Medulla oblongata (tissue), 1 donor: ENCODE results near the gene HSD11B1L.
A peak's percentile ranks its signal among the peaks of the same experiment; 100 is the strongest.
"Not testable (repeated sequence)": the region's sequence is repeated elsewhere in the genome, so short reads cannot be mapped to it uniquely, and the experiment has no call there.

Experiments used
- DNase-seq: peaks from one replicate; pipeline ENCODE4 v3.0.0-alpha.2; 2015; ENCODE audit errors: extremely low spot score

Gene HSD11B1L

DNA sequence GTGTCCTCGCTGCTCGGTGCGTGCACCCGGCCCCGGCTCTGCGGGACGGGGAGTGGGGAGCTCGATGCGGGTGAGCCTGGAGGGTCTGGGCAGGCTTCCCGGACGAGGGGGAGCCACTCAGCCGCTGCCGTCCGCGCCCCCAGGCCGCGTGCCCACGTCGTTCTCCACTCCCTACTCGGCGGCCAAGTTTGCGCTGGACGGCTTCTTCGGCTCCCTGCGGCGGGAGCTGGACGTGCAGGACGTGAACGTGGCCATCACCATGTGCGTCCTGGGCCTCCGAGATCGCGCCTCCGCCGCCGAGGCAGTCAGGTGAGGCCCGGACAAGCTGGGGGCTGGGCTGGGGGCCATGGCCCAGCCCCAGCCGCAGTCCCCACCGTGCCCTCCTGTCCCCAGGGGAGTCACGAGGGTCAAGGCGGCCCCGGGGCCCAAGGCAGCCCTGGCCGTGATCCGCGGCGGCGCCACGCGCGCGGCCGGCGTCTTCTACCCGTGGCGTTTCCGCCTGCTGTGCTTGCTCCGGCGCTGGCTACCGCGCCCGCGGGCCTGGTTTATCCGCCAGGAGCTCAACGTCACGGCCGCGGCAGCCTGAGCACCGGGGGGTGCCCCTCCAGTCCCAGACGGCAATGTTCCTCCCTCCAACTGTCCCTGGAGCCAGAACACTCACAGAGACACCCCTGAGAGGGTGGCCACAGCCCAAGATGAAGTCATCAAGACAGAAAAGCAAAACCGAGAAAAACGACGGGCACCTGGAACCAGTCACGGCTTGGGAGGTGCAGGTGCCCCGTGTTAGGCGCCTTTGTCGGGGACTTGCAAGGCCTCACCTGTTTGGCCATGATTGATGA lies 6.8 kb downstream of the HSD11B1L start:
- DNase-seq = no peak

DNA sequence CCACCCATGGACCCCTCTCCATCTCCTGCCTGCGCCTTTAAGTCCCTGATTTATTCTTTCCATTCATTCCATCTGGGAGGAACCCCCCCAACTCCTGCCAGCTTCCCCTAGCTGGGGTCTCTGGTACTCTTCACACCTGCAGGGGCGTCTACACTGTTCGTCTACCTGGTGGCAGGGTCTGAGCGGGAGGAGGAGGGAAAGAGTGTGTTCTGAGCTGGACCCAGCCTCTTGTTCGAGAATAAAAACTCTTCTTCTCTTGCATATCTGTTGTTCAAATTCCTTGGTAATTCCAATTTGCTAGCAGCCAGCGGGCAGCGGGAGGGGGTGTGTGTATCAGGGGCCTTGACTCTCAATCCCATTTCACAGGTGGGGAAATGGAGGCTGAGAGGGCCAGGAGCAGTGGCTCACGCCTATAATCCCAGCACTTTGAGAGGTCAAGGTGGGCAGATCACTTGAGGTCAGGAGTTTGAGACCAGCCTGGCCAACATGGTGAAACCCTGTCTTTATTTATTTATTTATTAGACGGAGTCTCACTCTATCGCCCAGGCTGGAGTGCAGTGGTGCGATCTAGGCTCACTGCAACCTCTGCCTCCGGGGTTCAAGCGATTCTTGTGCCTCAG lies 7.5 kb downstream of the HSD11B1L start:
- not testable (repeated sequence) for DNase-seq

DNA sequence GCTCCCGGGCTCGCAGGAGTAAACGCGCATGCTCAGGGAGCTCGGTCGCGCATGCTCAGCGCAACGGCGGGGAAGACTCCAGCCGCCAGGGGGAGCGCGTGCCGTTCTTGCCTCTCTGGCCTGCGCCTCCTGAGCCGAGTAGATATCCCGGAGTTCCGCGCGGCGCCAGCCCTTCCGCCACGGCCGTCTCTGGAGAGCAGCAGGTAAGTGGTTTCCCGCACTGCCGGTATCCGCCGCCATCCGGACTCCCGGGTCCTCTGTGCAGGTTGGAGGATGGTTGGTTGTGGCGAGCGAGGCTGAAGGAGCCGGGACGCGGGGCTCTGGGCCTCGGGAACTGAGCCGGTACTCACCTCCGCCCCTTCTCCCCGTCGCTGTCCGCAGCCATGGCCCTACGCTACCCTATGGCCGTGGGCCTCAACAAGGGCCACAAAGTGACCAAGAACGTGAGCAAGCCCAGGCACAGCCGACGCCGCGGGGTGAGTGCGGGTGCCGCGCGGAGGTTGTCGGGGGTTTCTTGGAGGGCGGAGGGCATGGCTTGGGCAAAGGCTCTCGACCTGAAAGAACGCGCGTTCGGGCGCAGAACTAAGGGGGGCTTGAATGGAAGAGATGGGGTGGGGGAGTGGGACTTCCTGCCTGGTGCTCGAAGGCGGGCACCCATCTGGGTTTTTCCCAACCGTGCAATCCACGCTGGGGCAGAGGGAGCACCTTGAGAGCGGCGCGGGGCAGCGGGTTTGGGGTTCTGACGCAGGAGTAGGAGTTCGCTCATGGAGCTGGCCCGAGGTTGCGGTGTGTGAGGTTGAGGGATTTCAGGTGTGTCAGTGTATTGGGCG lies 9.5 kb downstream of the HSD11B1L start, which contains the start of gene RPL36:
TSS of gene RPL36 (plus strand) at position 171 of the 830 bp plus-strand sequence. CDS start at position 384, 213 bp downstream.
- peak; percentile 97 for DNase-seq

DNA sequence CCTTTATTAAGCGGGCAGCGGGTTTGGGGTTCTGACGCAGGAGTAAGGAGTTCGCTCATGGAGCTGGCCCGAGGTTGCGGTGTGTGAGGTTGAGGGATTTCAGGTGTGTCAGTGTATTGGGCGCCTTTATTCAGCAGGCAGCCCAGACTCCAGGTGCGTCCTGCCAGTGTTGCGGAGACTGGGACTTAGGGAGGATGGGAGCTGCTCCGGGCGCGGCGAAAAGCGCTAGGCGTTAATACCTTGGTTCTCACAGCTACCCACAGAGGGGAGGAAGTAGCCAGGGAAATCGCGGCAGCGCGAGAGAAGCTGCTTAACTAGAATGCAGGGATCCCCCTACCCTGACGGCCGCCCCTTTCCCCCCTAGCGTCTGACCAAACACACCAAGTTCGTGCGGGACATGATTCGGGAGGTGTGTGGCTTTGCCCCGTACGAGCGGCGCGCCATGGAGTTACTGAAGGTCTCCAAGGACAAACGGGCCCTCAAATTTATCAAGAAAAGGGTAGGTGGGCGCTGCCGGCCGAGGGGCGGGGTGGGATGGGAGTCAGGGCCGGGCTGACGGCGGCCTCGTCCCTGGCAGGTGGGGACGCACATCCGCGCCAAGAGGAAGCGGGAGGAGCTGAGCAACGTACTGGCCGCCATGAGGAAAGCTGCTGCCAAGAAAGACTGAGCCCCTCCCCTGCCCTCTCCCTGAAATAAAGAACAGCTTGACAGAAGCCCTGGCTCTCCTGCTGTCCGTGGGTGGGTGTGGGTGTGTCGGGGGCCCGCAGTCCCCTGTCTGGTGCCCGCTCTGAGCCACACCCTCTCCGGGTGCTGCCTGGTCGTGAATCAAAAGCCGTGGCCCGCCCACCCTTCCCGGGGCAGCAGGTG lies 10.4 kb downstream of the HSD11B1L start:
- DNase-seq = no peak

DNA sequence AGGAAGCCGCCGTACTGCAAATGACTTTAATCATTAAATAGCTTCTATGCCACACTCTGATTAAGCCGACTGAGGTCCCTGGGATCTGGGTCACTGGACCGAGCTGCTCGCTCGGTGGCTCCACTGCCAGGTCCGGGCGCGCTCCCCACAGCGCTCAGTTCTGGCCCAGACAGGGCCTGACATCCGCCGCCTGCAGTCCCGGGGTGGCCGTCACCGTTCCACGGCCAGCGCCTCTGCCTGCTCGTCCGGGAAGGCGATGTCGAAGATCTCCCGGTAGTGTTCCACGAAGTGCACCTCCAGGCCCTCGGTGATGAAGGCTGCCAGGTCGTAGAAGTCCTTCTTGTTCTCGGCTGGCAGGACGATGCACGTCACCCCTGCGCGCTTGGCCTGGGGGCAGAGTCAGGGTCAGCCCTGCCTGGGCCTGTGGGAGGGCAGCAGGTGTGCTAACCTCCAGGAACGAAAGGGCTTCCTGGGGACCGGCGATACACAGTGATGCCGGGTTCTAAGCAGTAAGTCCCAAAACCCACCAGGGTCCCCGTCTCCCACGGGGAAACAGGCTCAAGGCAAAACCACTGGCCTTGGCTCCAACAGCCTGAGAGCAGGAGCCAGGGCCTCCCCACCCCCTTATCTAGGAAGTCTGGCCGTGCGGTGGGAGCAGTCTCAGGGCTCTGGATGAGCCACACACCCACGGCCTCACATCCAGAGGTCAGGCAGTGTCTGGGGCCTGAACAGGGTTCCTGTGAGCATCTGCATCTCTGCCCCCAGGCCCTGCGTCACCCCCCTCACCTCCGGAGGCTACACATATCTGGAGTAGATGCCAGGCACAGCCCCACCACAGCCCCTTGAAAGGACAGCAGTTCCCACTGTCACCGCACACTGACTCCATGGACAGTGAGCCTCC lies 11.2 kb downstream of the HSD11B1L start:
- no peak for DNase-seq

DNA sequence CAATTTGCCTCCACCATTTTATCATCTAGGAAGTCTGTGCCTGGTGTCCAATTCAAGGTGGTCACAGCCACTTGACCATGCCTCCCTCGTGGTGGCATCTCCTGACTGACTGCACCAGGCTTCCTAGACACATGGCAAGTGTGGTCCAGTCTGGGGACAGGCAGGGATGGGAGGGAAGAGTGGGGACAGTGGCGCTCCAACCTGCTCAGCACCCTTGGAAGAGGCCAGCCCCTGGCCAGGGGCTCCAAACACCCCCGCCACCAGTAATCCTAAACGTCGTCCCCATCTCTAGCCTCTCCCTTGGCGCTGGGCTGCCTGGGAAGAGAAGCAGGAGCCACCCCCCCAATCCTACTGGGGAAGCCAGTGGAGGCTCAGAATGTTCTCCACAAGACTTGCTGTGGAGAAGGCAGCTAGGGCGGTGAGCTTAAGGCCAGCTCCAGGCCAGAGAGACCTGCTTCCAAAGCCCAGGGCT lies 11.9 kb downstream of the HSD11B1L start:
- no peak for DNase-seq

DNA sequence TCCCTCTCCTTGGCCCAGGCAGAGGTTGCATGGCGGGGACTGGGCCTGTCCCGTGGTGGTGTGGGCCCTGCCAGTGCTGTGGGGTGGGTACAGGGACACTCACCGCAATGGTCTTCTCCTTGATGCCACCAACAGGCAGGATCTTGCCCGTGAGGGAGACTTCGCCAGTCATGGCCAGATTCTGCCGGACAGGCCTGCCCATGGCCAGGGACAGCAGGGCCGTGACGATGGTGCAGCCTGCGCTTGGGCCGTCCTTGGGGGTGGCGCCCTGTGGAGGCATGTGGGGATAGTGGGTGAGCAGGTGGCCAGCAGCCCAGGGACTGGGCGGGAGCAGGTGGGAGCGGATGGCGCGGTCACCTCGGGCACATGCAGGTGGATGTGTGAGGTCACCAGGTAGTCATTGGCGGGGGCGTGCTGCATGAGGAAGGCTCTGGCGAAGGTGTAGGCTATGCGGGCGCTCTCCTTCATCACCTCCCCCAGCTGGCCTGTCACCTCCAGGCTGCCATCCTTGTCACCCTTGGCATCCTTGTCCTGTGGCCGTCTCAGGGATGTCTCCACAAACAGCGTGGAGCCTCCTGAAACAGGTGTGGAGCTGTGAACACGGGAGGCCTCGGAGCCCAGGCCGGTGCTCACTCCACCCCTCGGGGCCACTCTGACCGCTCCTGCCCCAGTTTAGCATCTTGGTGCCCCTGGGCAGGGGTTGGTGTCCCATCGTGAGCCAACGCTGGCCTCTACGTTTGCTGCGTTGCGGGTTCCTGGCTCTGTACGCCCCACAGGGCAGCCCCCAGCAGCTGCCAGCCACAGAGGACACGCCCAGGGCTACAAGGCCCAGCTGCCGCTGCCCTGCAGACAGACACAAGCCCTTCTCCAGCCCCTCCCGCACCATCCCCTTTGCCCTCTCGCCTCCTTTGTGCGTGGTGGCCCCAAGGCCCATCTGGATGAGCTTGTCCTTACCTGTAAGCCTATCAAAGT lies 12.7 kb downstream of the HSD11B1L start:
- DNase-seq = no peak

DNA sequence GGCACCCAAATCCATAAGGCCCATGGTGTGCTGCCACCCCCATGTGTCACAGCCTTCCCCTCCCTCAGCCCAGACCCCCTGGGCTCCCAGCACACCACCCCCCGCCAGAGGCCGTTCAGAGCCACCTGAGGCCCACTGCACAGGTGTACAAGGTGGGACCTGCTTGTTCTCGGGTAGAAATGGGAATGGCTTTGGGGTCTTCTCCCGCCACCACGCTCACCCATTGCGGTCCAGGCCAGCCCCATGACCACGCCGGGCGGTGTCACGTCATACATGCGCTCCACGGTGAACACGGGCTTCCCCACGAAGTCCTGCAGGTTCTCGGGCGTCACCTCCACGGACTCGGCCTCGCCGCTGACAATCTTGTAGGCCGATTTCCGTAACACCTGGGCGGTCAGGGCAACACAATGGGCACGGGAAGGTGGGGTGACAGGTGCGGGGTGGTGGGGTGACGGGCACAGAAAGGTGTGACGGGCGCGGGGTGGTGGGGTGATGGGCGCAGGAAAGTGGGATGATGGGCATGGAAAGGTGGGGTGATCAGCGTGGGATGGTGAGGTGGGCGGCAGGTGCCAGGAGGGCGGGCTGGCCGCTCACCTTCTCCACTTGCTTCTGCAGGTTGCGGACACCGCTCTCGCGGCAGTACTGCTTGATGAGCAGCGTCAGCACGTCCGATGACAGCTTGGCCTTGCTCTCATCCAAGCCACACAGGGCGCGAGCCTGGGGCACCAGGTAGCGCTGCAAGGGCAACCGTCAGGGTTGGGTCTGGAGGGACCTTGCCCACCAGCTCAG lies 13.5 kb downstream of the HSD11B1L start:
- no peak for DNase-seq

DNA sequence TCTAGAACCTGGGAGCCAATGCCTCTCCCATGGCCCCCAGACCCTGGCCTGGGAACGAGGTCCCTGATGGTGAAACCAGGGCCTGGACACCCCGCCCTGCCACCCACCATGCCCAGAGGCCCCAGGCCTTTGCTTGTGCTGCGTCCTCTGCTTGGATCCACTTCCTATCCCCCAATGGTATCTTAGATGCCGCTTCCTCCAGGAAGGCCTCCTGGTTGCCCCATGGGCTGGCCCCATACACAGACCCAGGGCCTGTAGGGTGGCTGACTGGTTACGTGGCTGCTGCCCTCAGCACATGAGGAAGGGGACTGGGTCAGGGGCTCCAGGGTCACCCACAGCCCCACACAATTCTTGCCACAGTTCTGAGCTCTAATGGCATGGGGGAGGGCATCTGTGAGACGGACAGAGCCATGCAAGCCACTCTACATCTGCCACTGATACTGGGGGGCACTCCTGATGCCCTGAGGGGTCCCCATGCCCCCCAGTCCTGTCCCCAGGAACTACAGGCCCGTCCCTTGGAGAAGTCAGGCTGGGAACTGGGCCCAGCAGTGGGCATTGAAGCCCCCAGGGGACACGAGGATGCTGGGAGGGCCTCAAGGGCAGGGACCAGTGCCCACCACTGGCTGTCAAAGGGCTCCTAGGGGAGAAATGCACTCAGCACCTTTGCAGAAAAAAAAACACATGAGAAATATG lies 14.3 kb downstream of the HSD11B1L start:
- no peak for DNase-seq

DNA sequence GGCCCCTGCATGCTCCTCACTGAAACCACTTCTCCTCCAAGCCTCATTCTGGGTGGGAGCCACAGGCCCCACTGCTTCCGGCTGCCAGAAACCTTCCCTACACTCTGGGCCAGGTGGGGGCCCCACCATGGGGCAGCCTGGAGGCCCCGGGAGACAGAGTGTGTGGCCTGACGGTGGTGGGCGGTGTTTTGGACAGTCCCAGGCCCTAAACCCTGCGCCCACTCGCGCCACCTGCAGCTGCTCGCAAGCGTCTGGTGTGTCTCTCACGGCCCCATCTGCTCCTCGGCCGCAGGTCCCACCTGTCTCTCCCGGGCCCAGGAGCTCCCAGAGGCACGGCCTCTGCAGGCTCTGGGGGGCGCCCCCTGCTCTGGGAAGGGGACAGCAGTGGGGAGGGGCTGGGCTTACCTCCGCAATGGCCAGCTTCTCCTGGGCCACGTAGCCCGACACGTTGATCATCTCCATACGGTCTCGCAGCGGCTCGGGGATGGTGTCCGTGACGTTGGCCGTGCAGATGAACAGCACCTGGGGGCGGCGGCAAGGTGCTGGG lies 14.9 kb downstream of the HSD11B1L start:
- DNase-seq = no peak

DNA sequence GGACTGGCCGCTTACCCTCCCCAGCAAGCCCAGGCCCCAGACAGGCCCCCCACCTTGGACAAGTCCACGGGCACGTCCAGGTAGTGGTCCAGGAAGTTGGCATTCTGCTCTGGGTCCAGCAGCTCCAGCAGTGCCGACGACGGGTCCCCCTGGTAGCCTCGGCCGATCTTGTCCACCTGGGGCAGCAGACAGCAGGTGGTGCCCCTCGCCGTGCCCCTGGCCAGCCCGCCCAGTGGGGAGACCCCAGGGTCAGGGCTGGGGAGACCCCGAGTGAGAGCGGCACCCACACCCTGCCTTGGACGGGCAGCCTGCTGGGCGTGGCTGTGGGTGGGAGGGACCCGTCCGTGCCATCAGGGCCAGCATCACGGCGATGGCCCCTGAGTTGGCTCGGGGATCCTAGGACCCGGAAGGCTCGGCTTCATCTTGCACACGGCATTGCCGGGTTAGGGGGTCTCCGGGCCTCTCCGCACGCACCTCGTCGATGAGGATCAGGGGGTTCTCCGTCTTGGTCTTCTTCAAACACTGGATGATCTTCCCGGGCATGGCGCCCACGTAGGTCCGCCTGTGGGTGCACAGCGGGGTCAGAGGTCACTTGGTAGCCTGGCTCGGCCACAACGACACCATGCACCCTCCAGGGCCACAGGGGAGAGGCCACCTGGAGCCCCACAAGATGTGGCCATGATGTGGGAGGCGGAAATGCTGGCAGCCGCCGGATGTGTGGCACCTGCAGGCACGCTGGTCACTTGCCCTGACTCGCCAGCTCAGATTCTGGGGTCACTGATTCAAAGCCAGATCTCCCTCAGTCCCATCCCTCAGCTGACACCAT lies 15.6 kb downstream of the HSD11B1L start:
- DNase-seq = no peak

DNA sequence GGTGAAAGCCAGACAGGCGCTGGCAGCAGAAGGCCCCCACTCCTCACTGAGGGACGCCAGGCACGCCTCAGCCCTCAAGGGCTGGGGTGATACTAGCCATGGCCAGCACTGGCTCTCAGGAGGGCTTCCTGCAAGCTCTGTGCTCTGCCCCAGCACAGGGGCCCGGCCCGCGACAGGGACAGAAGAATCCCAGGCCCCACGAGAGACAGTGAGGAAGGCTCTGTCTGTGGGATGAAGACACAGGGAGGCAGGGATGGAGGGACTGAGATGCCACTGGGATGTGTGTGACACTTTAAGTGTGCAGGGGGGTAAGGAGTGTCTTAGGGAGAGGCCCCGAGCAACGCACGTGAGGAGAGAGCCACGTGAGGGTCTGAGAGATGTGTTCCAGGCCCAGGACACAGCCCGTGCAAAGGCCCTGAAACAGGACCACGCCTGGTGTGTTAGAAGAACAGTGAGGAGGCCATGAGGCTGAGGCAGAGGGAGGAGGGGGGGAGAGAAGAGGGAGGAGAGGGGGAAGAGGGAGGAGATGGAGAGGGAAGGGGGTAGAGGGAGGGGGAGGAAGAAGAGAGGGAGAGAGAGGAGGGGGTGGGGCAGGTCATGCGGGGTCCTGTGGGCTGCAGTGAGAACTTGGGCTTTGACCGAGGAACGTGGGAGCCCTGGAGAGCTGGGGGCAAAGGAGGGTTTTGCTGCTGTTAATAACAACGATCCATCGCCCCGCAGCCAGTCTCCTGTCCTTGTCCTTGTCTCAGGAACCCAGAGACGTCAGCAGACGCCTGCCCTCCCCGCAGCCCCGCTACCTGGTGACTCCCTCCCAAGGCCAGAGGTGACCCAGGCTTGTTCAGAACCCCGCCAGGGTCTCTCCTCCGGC lies 16.4 kb downstream of the HSD11B1L start:
- no peak for DNase-seq

DNA sequence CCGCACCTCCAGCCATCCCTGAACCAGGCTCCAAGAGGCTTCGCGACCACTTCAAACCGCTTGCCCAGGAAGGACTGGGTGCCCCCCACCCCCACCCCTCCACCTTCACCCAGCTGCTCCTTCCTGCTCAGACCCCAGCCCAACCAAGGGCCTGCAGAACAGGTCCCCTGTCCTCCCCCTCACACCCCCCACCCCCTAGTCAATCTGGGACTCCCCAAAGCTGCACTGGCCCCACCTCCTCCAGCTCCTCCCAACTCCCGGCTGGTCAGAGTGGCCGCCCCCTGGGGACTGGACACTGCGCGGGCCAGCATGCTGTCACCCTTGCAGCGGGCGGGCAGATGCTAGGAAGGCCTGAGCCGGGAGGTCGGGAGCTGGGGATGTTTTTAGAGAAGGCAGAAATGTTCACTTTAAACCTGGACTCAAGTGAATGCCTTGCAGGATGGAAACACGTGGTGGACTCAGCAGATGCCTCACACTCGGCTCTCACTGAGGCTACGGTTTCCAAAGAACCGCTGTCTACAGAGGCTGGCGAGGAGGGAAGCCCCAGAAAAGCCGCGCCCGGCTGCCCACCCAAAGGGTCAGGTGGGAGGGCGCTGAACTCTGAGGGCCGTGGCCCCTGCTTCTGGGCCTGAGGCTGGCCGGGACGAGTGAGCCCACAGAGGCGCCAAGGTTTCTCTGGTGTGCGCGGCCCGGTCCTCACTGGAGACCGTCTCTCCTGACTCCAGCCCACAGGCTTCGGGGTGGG lies 17.2 kb downstream of the HSD11B1L start:
- DNase-seq = no peak

DNA sequence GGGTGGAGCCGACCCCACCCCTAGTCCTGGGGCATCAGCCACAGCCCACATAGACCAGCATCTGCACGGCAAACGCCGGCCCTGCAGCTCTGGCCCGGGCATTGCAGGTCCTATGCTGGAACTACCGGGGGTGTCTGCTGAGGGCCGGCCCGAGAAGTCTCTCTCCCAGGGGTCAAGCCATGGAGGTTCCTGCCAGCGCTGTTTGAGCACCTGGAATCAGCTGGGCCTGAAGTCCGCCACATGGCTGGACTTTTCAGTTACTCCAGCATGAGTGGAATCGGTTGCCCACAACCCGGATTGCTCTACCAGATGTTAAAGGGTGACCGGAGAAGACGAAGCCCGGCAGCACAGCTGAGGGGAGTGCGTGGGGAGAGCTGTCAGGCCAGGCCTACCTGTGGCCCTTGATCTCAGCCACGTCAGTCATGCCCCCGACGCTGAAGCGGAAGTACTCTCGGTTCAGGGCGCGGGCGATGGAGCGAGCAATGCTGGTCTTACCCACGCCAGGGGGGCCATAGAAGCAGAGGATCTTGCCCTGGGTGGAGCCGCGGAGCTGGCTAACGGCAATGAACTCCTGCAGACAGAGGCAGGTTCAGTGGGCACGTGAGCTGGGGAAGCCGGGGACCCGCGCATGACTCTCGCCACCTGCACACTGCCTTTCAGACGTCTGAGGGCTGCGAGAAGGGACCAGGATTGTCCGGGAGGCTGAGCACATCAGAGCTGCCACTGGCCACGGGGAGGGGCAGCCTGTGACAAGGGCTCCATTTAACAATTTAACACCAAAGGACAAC lies 18.0 kb downstream of the HSD11B1L start:
- DNase-seq = no peak
